ENCODE results near the gene TAS2R40. TPM values are rescaled to one million over a fixed set of nuclear protein-coding genes. Genes with fewer than 3 reads are reported as not detected.

Gene TAS2R40
- total RNA-seq, 4 donors from 2014 or later: not detected

- no peaks in the 10 kb centered on the region for H3K4me1 ChIP-seq
- H3K27ac ChIP-seq: no peak overlapping the region
- intact Hi-C loops (cut with DNase I; ENCODE audit: low total_unique reads): no loop called here
- H3K36me3 ChIP-seq: no peaks in the 10 kb centered on the region
- no peaks in the 10 kb centered on the region for H3K9me3 ChIP-seq
- H3K4me3 ChIP-seq: no peak overlapping the region
- no peak for DNase-seq
- TF ChIP-seq POLR2A (IDR thresholded peaks at IDR 0.05) (no peak), CTCF (IDR thresholded peaks at IDR 0.05) (no peak)
- no peaks in the 10 kb centered on the region for H3K27me3 ChIP-seq
Observed at GRCh38 chr7:143248761-143249354, 27.0 kb downstream of the TAS2R40 start.

DNA sequence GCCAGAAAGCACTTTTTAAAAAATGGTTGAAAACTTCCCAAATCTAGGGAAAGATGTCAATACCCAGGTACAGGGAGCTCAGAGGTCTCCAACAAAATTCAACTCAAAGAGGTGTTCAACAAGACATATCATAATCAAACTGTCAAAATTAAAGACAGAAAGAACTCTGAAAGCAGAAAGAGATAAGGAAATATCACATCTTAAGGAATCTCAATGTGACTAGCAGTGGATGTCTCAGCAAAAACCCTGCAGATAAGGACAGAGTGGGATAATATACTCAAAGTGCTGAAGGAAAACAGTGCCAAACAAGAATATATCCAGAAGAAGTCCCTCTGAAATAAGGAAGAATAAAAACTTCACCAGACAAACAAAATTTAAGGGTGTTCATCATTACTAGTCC is 28.4 kb downstream of the TAS2R40 start:
- Histone ChIP-seq H3K27ac (no peak overlapping the region), H3K4me3 (no peak overlapping the region), H3K36me3 (no peaks in the 10 kb centered on the region), H3K4me1 (no peaks in the 10 kb centered on the region), H3K9me3 (no peaks in the 10 kb centered on the region), H3K27me3 (no peaks in the 10 kb centered on the region)
- no peak for DNase-seq
- TF ChIP-seq POLR2A (IDR thresholded peaks at IDR 0.05) (no peak), CTCF (IDR thresholded peaks at IDR 0.05) (no peak)
- intact Hi-C loops (cut with DNase I; ENCODE audit: low total_unique reads): no loop called here

GRCh38 chr7:143250822-143251221 is 29.0 kb downstream of the TAS2R40 start:
- TF ChIP-seq POLR2A (IDR thresholded peaks at IDR 0.05): no peak
- no peak for TF ChIP-seq CTCF (IDR thresholded peaks at IDR 0.05)
- no peaks in the 10 kb centered on the region for H3K9me3 ChIP-seq

GRCh38 chr7:143252006-143252405 is 30.2 kb downstream of the TAS2R40 start:
- no peak overlapping the region for H3K4me3 ChIP-seq
- no peaks in the 10 kb centered on the region for H3K36me3 ChIP-seq
- H3K27ac ChIP-seq: no peak overlapping the region
- TF ChIP-seq POLR2A (IDR thresholded peaks at IDR 0.05): no peak
- TF ChIP-seq CTCF (IDR thresholded peaks at IDR 0.05): no peak
- no peaks in the 10 kb centered on the region for H3K27me3 ChIP-seq
- no peak for DNase-seq
- no peaks in the 10 kb centered on the region for H3K4me1 ChIP-seq
- H3K9me3 ChIP-seq: no peaks in the 10 kb centered on the region
- intact Hi-C loops (cut with DNase I; ENCODE audit: low total_unique reads): no loop called here

More at GRCh38 chr7:143250822-143251221, 29.0 kb downstream of the TAS2R40 start:
- Histone ChIP-seq H3K36me3 (no peaks in the 10 kb centered on the region), H3K27me3 (no peaks in the 10 kb centered on the region), H3K4me3 (no peak overlapping the region), H3K27ac (no peak overlapping the region), H3K4me1 (no peaks in the 10 kb centered on the region)
- no peak for DNase-seq
- intact Hi-C loops (cut with DNase I; ENCODE audit: low total_unique reads): no loop called here

- H3K4me1 ChIP-seq: no peaks in the 10 kb centered on the region
- no peaks in the 10 kb centered on the region for H3K9me3 ChIP-seq
- intact Hi-C loops (cut with DNase I; ENCODE audit: low total_unique reads): no loop called here
- TF ChIP-seq POLR2A (IDR thresholded peaks at IDR 0.05) (no peak), CTCF (IDR thresholded peaks at IDR 0.05) (no peak)
- no peaks in the 10 kb centered on the region for H3K36me3 ChIP-seq
- H3K4me3 ChIP-seq: no peak overlapping the region
- no peak for DNase-seq
- H3K27me3 ChIP-seq: no peaks in the 10 kb centered on the region
- no peak overlapping the region for H3K27ac ChIP-seq
Observed at GRCh38 chr7:143255564-143255963, 33.7 kb downstream of the TAS2R40 start.

Measured in uterus (tissue), 4 donors.